HG03521 (cell line): ENCODE results near the gene TLR7.

ENCODE experiments used
- ATAC-seq: cut with Tn5 transposase; IDR thresholded peaks from one replicate; pipeline ENCODE4 v1.9.1; 2021; ENCODE audit warnings: mild to moderate bottlenecking, moderate library complexity; ENCODE audit not compliant: unreplicated experiment

The TLR7 gene

DNA sequence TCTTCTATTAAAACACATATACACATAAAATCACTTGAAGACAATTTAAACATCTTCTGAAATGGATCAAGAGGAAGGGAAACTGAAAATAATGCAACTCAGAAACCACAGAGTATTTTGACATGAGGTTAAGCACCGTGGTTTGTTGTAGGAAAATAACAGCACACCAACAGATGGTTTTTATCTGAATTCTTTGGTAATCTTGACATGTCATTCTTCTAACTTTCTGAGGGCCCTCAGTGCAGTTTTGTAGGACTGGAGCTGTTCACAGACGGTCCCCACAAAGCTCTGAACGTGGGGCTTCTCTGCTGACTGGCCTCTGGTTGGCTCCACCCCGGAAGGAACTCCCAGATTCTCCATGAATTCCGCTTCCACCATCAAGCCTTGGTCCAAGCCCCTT, 23.6 kb downstream of the TLR7 start:
- ATAC-seq = peak; percentile 73

DNA sequence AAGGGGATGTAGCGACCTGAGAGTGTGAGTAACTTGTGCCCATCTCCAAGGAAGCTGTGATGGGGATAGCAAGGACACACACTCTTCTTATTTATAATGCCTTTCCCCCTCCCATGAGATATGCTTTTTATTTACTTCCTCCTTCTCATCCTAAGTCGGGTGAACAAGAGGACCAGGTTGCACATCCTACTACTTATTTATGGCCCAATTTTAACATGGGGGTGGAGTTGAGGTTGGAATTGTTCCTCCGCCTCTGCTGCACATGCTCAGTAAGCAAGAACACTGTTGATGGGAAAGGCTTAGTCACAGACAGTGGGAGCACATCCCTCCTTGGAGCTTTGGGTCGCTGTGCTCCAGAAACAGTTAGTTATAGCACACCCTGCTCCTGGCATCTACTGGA, 24.3 kb downstream of the TLR7 start:
- ATAC-seq = no peak

DNA sequence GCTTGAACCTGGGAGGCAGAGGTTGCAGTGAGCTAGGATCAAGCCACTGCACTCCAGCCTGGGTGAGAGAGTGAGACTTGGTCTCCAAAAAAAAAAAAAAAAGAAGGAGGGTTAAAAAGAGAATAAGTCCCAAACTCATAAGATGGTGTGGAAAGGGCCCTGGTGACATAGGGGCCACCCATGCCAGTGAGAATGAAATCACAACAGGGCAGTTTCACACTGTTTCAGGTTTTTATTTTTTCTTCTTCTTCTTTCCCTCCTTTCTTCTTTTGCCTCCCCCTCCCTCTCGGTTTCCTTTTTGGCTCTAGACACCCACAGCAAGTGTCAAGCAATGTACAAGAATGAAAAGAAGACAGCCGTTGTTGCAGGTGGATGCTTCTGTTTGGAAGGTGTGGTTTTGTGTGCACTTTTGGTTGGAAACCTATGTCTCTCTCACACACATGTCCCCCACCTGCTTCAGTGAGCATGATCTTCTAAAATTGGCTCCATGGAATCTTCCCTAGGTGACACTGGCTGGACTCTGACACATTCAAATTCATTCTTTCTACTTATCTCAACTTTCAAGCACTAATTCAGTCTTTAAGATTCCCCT, 25.1 kb downstream of the TLR7 start:
- no peak for ATAC-seq

DNA sequence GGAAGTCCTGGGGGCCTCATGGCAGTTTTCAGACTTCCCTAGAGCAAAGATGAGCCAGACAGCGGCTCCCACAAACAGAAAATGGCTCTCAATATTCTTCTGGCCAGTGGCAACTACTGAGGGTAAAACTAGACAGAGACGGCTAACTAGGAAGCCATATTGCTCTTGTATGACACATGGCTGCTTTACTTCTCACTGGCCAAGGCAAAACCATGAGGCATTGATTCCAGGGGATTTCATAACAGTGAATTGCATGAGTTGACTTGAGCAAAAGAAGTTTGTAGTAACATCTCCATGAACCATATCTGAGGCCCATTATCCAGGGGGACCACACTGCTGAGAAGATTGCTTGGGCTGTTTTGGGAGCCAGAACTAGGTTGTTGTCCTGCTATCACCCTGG, 25.8 kb downstream of the TLR7 start:
- ATAC-seq = no peak

DNA sequence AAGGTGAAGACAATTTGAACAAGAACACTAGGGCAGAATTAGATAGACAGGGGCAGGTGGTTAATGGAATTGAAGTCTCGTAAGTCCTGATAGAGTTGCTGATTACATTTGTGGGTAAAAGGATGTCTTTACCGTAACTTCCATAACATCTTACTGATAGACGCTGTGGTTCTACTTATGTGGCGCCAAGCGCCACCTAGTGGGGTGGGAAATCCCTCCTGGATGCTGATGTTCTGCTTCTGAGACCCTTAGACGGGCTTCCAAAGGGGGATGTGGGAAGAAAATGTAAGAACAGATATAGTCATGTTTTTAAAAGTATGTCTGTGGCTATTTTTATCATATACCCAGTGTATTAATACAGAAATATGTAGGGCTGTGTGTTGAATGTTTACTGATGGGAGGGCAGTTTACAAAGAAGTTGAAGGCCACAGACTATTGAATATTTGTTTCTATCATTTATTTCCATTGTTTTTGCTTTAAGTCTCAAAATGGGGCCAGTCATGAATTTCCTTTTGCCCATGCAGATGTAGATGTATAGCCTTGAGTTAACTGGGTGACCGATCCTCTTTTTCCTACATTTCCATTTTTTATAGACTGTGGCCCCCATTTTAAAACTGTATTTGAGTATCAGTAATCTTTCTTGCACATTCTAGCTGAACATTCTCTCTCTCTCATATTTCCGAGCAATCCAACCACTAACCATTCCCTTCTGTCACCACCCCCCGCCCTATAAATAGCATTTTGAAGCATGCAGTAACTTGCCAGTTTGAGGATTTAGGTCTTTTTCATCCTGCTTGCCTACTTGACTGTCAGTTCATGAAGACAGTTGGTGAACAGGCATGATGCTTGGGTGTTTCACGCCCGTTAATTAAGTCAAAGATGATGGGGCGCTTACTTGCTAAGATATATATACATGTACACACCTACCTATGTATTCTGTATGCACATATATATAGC, 27.5 kb downstream of the TLR7 start:
- no peak for ATAC-seq

DNA sequence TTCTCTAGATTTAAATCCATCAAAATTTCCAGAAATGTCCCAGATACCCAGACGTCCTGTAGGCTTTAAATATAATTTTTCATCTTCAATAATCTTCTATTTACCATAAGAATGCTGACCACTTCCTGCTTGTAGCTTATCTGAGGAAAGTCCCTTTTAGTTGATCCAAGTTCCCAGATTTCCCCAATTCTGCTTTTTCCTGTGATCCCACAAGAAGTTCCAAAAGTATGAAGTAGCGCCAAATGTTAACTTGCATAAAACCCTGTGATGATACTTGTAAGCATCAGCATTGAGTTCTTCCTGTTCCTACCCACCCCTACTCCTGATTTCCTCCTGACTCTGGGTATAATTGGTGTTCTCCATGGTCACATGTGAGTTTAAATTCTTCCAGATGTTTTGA, 29.0 kb downstream of the TLR7 start:
- ATAC-seq = no peak

DNA sequence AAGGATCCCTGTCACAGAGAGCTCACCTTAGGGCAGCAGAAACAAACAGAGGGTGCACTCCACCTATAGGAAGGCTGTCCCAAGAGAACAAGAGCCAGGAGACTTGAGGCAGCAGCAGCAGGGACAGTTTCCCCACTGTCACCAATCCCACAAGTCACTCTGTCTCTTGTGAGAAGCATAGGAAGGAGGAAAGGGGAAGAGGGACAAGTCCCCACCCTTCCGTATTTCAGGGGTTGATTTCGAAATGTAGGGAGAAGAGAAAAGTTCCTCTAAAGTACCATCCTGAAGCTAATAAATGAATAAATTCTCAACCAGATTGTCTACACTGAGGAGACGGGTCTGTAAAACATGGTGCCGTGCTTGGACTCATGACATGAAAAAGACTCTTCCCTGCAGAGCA, 30.1 kb downstream of the TLR7 start:
- ATAC-seq = no peak

DNA sequence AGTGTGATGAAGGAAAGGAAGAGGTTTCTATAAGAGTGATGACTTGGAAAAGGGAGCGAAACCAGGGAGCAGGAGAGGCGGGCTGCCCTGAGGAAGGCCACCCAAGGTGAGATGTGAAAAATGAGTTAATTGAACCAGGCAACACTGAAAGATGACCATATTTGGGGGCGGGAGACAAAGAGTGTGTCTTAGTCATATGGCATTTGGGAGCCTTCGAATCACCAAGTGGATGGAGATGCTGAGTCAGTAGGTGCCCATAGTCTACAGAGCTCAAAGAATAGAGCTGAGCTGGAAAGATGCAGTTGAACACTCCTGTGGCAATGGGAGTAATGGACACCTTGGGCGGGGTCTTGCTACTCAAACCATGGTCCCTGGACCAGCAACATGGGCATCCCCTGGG, 31.2 kb downstream of the TLR7 start:
- ATAC-seq = no peak

DNA sequence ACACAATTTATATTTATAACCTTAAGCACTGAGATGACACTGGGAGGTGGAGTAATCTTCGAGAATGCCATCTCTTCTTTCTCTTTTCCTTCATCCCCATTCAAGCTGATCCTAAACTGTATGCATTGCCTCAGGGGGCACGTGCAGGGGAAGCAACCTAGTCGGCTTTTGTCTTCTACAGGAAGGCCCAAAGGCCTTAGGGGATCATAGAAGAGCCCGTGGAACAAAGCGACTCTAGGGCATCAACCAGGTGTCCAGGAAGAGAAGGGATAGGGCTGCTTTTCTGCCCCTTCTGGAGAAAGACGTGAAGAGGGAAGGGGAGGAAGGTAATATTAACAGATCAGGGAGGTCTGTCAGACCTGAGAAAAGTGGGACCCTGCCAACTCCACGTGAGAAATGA, 32.6 kb downstream of the TLR7 start:
- ATAC-seq = no peak

DNA sequence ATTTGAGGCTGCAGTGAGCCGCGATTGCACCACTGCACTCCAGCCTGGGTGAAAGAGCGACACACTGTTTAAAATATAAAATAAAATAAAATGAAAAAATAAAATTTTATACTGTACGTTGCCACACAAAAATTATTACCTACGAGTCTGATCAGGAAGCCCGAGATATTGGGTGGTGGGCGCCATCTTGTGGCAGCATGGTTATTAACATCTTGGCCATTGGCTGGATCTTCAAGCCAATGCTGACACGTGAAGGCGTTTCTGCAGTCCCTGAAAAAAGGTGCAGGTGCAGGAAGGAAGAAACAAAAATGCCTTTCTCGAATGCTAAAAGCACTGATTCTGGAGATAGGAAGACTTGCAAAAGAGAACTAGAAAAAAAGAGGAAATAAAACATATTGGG, 34.6 kb downstream of the TLR7 start:
- no peak for ATAC-seq

DNA sequence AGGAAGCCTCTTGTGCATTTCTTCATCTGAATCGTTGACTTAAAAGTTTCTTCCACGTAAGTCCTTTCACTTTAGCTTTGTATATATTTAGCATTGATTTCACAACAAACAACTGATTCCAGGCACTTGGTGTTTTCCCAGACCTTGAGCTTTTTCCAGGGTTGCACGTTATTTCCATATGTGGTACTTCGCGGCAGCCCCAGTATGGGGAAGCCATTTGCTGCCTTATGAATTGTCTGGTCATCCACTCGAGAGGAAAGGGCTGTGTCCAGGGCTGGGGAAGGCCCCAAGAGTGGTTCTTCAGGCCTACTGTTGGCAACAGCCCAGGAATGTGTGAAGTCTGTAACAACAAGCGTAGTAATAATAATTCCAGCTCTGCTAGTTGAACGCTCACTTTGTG, 36.8 kb downstream of the TLR7 start:
- no peak for ATAC-seq

DNA sequence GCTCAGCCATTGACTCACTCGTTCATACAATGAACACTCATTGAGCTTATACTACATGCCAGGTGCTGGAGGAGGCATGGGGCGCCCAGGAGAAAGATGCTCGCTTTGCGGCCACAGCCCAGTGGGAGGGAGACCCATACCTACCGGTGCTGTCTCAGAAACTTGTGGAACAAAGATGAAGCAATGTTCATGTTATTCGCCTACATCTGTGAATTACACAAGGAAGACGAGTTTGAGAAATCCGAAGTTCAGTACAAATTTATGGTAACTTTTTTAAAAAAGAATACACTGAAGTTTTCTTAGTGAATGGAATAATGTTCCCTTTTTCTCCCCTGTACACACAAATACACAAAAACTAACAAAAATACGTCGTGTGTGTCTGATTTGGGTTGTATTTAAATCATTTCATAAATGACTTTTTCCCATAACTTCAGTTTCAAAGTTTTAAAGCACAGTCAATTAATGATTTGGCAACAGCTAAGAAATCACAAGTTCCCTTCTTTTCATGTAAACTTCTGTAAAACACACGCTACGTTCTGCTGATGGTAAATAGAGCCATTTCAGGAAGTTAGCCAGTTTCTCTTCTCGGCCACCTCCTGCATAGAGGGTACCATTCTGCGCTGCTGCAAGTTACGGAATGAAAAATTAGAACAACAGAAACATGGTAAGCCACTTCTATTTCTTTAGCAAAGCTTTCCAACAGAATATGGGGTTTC, 39.3 kb downstream of the TLR7 start, which contains the start of gene TLR8:
TSS of gene TLR8 (plus strand) at position 575 of the 716 bp plus-strand sequence. CDS start at position 662, 87 bp downstream.
- ATAC-seq = no peak

DNA sequence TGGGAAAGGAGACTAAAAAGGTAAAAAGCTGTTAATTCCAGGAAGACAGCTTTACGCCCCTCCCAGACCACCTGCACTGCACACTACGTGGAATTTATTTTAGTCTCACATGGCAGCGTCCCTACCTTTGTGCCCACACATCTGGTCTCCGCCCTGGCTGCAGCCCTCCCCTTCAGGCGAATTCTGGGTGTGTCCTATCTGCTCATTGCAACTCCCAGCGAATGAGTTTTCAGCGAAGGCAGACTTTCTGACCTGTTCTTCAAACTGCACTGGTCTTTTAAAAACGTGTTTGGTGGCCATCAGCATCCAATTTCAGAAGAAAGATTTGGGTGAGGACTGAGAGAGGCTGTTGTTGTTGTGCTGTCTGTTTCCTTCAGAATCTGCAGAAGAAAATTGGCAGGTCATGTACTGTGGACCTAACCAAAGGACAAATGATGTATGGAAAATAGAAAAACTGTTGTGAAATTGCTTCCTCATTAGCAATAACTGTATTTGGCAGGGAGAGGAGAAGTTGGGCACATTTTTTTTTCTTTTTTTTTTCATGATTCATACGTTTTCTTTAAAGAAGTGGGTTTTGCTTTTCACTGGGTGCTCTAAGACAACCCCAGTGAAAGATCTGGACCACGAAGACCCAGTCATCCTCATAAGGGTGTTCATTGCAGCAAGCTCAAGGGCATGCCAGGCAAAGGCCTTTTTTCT, 43.7 kb downstream of the TLR7 start:
- no peak for ATAC-seq

DNA sequence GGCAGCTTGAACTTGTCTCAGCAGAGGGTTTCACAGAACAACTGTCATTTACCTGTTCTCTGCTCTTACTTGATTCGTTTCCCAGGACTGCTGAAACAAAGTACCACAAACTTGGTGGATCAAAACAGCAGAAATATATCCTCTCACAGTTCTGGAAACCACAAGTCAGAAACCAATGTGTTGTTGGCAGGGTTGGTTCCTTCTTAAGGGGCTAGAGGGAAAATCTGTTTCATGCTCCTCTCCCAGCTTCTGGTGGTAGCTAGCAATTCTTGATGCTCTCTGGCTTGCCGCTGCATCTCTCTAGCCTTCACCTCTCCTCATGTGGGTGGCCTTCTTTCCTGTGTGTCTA, 44.2 kb downstream of the TLR7 start:
- ATAC-seq = no peak

DNA sequence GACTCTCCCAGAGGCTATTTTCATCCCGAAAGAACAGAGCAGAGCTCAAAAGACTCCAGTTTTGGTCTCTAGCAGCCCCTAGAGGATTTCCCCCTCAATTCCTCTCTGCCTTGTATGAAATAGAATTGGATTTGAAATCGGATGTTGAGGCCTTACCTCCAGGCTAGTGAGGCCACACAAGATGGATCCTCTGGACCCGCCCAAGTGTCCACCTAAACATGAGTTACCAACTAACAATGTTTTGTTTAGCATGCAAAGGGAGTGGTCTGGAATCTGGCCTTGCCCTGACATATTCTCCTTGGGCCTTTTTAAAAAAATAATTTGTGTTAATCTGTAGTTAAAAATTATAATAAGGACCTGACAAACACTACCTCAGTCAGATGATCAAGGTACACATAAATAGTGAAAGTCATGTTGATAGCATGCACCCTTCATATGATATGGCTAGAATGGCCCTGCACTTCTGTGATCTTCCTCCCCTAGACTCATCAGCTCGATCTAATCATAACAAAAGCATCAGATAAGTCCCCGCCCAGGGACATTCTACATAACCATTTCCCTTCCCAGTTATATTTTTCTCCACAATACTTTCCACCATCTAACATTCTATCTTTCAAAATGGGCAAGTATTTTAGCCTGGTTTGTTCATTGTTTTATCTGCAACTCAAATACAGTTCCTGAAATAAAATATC, 46.1 kb downstream of the TLR7 start:
- ATAC-seq = no peak

DNA sequence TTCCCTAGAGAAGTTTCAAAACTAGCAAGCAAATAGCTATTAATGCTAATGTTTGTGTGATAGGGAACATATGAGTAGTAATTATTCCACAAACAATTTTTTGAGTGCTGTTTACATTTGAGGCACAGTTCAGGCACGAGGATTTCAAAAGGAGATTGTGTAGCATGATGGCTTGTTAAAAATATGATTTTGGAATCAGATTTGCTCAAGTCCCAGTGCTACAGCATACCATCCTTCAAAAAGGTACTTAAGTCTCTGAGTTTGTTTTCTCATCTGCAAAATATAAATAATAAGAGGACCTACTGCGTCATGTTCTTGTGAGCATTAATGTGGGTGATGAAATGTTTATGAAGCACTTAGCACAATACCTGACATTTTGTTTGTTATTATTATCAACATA, 50.9 kb downstream of the TLR7 start:
- ATAC-seq = no peak

DNA sequence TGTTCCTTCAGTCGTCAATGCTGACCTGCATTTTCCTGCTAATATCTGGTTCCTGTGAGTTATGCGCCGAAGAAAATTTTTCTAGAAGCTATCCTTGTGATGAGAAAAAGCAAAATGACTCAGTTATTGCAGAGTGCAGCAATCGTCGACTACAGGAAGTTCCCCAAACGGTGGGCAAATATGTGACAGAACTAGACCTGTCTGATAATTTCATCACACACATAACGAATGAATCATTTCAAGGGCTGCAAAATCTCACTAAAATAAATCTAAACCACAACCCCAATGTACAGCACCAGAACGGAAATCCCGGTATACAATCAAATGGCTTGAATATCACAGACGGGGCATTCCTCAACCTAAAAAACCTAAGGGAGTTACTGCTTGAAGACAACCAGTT, 52.2 kb downstream of the TLR7 start:
- no peak for ATAC-seq

DNA sequence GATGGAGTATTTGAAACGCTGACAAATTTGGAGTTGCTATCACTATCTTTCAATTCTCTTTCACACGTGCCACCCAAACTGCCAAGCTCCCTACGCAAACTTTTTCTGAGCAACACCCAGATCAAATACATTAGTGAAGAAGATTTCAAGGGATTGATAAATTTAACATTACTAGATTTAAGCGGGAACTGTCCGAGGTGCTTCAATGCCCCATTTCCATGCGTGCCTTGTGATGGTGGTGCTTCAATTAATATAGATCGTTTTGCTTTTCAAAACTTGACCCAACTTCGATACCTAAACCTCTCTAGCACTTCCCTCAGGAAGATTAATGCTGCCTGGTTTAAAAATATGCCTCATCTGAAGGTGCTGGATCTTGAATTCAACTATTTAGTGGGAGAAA, 52.7 kb downstream of the TLR7 start:
- no peak for ATAC-seq

DNA sequence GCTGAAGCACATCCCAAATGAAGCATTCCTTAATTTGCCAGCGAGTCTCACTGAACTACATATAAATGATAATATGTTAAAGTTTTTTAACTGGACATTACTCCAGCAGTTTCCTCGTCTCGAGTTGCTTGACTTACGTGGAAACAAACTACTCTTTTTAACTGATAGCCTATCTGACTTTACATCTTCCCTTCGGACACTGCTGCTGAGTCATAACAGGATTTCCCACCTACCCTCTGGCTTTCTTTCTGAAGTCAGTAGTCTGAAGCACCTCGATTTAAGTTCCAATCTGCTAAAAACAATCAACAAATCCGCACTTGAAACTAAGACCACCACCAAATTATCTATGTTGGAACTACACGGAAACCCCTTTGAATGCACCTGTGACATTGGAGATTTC, 54.1 kb downstream of the TLR7 start:
- ATAC-seq = no peak

DNA sequence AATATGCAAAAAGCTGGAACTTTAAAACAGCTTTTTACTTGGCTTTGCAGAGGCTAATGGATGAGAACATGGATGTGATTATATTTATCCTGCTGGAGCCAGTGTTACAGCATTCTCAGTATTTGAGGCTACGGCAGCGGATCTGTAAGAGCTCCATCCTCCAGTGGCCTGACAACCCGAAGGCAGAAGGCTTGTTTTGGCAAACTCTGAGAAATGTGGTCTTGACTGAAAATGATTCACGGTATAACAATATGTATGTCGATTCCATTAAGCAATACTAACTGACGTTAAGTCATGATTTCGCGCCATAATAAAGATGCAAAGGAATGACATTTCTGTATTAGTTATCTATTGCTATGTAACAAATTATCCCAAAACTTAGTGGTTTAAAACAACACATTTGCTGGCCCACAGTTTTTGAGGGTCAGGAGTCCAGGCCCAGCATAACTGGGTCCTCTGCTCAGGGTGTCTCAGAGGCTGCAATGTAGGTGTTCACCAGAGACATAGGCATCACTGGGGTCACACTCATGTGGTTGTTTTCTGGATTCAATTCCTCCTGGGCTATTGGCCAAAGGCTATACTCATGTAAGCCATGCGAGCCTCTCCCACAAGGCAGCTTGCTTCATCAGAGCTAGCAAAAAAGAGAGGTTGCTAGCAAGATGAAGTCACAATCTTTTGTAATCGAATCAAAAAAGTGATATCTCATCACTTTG, 55.2 kb downstream of the TLR7 start:
- ATAC-seq = no peak
